GM12878 (cell line): ENCODE data around the gene ZNF710. TPM values are rescaled to one million over a fixed set of nuclear protein-coding genes. Genes with fewer than 3 reads are reported as not detected.
A peak's percentile ranks its signal among the peaks of the same experiment; 100 is the strongest.

Source experiments
- ATAC-seq: fragments of 200-7000 bp; cut with Tn5 transposase; 3 replicates; pipeline ENCODE4 v1.9.1; 2020; ENCODE audit warnings: mild to moderate bottlenecking, moderate library complexity
- BruUV-seq: library from RNA; stranded (reverse); fragments of 400-500 nt; replicated peaks from 2 replicates; lab custom pipeline; 2021; lab: Mats Ljungman, UMichigan
- CTCF ChIA-PET: fragments of 300-600 bp; sonication (Branson Sonifier 250); formaldehyde crosslinking; extraction: SDS; loops from one replicate; lab custom pipeline; 2021; ENCODE audit warnings: inconsistent platforms; lab: Yijun Ruan, JAX
- POLR2A ChIA-PET: fragments of 350-600 bp; formaldehyde crosslinking; extraction: SDS; loops from one replicate; lab custom pipeline; 2021; ENCODE audit warnings: inconsistent platforms; lab: Charles Lee
- RAD21 ChIA-PET: fragments of 300-600 bp; sonication (Branson Sonifier 250); formaldehyde crosslinking; loops from one replicate; lab custom pipeline; 2023; ENCODE audit warnings: antibody characterized with exemption; ENCODE audit not compliant: unreplicated experiment; lab: Charles Lee
- SMC1A ChIA-PET: fragments of 300-600 bp; sonication (Branson Sonifier 250); formaldehyde crosslinking; loops from one replicate; lab custom pipeline; 2023; ENCODE audit not compliant: unreplicated experiment, uncharacterized antibody; lab: Charles Lee
- DNase-seq: peaks from one replicate; pipeline ENCODE4 v3.0.0-alpha.2; 2011; ENCODE audit warnings: low read depth, low spot score
- FAIRE-seq: peaks from 3 replicates; lab custom pipeline; 2011; peaks lifted over from hg19 to GRCh38; lab: Jason Lieb, UNC
- H2AFZ ChIP-seq: 2 replicates; pipeline ENCODE4 v1.6.0; 2011; ENCODE audit warnings: low read depth, low read length, control low read depth; ENCODE audit not compliant: control insufficient read depth
- H3K27ac ChIP-seq: 2 replicates; pipeline ENCODE4 v1.5.1; 2011; ENCODE audit warnings: control low read depth; ENCODE audit not compliant: control insufficient read depth, insufficient read depth
- H3K27me3 ChIP-seq, 2 experiments: replicated peaks in 1 of 2; 2 replicates each; pipeline versions ENCODE4 v1.6.0 to v1.6.1; 2011; ENCODE audit warnings: low read length in 1 of 2; ENCODE audit not compliant: control insufficient read depth in 2 of 2, insufficient read depth in 2 of 2
- H3K36me3 ChIP-seq, 2 experiments: 2 replicates each; pipeline ENCODE4 v1.5.1; 2011; ENCODE audit warnings: low read length in 1 of 2; ENCODE audit not compliant: control insufficient read depth in 2 of 2, insufficient read depth in 2 of 2
- H3K4me1 ChIP-seq: 2 replicates; pipeline ENCODE4 v1.6.1; 2011; ENCODE audit warnings: mild to moderate bottlenecking, low read length, moderate library complexity, mixed read lengths; ENCODE audit not compliant: control insufficient read depth, insufficient read depth
- H3K4me2 ChIP-seq: 2 replicates; pipeline ENCODE4 v1.6.0; 2011; ENCODE audit warnings: control low read depth; ENCODE audit not compliant: control insufficient read depth, insufficient read depth
- H3K4me3 ChIP-seq: fragments of 200-600 bp; sonication (generic); 2 replicates; pipeline ENCODE4 v1.5.1; 2016
- H3K79me2 ChIP-seq: 2 replicates; pipeline ENCODE4 v1.6.0; 2011; ENCODE audit warnings: low read length; ENCODE audit not compliant: control insufficient read depth, insufficient read depth
- H3K9ac ChIP-seq: 2 replicates; pipeline ENCODE4 v1.8.0; 2011; ENCODE audit warnings: low read length, control low read depth, mixed read lengths; ENCODE audit not compliant: control insufficient read depth, insufficient read depth
- H3K9me3 ChIP-seq: replicated peaks from 3 replicates; pipeline ENCODE4 v1.5.1; 2011; ENCODE audit warnings: mild to moderate bottlenecking, low read length; ENCODE audit not compliant: control insufficient read depth, insufficient read depth
- H4K20me1 ChIP-seq: 2 replicates; pipeline ENCODE4 v1.6.0; 2011; ENCODE audit not compliant: control insufficient read depth, insufficient read depth
- FOXM1 ChIP-seq: IDR thresholded peaks from 2 replicates; pipeline ENCODE4 v1.6.1; 2012; ENCODE audit warnings: low read depth, mild to moderate bottlenecking, inconsistent platforms, low read length, moderate library complexity
- STAT1 ChIP-seq: fragments of 450-650 bp; conservative IDR thresholded peaks from 2 replicates; pipeline ENCODE4 v1.6.1; 2014; ENCODE audit warnings: antibody characterized with exemption, mild to moderate bottlenecking
- STAT3 ChIP-seq: IDR thresholded peaks from 2 replicates; pipeline ENCODE4 v1.6.1; 2011; ENCODE audit warnings: low read depth, low read length, improper control_type of control experiment
- TAF1 ChIP-seq: IDR thresholded peaks from 2 replicates; pipeline ENCODE4 v1.6.1; 2011; ENCODE audit warnings: mild to moderate bottlenecking, low read depth, low read length, borderline replicate concordance
- ZSCAN29 ChIP-seq: fragments of 450-650 bp; IDR thresholded peaks from 2 replicates; pipeline ENCODE4 v1.6.1; 2017; ENCODE audit warnings: mild to moderate bottlenecking, moderate library complexity
- WGBS: methylation state at CpG from one replicate; pipeline ENCODE4 v1.1.6; 2016; ENCODE audit warnings: low lambda C conversion rate; ENCODE audit not compliant: insufficient replicate concordance, insufficient coverage; ENCODE audit errors: missing lambda C conversion rate; 5-methylcytosine and 5-hydroxymethylcytosine counted together
- in situ Hi-C: fragments of 300-500 bp; cut with MboI; formaldehyde crosslinking; loops from 9 replicates; pipeline ENCODE4 v1.14.3; 2018; ENCODE audit warnings: mixed read lengths
- intact Hi-C: fragments of 100-400 bp; cut with micrococcal nuclease; formaldehyde crosslinking; loops from one replicate; pipeline ENCODE4 v1.14.2; 2022; ENCODE audit not compliant: unreplicated experiment
- polyA plus RNA-seq, 11 experiments: library from polyadenylated mRNA; depleted of rRNA in 4 of 11; unstranded in 6 of 11; stranded (reverse) in 5 of 11; fragments of >200 nt; fragmentation: Nextera tagmentation in 4 of 11; fragmentation: Illumina TruSeq in 1 of 11; extraction: Ambion mirVana in 4 of 11; extraction: Trizol in 1 of 11; gene quantifications; 1 replicate in 1 of 11; 2 replicates in 10 of 11; pipeline versions ENCODE4 v1.2.1 to v1.2.3, GENCODE V29; 2011 to 2016; ENCODE audit warnings: inconsistent platforms in 2 of 11, missing spikeins in 2 of 11, low read depth in 1 of 11
- total RNA-seq, 4 experiments: library from RNA; depleted of rRNA in 3 of 4; stranded (reverse); fragments of >200 nt in 3 of 4; fragmentation: Illumina TruSeq in 1 of 4; extraction: Trizol in 1 of 4; gene quantifications; 2 replicates each; pipeline versions ENCODE4 v1.2.1 to v1.2.3, GENCODE V29; 2013 to 2021

Gene ZNF710
- total and polyA plus RNA-seq, 10 of the 15 experiments (the other 5 are each of a cell fraction or from before 2014, with no cell fraction given): 1.4 to 43.5 (median 9.8) TPM

DNA sequence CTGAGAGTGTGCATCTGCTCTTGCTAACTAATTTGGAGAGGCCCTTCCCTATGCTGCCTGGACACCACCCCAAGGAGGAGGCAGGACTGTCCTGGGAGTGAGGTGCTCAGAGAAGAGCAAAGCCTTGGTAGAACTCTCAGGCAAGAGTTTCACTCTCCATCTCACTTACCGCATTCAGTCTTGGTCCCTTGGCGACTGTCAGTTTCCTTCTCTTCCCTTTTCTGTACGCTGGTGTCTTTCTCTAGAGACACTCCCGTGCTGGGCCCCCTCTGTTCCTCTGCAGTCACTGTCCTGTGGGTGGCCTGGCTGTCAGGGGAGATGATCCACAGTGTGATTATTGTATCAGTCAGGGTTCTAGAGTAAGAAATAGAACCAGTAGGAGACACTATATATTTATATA is 57.2 kb downstream of the ZNF710 start (continued):
- TF ChIP-seq ZSCAN29 (no peak), TAF1 (no peak), FOXM1 (no peak), STAT3 (no peak), STAT1 (no peak)
- TF ChIP-seq, all 136 proteins: peak for 11

DNA sequence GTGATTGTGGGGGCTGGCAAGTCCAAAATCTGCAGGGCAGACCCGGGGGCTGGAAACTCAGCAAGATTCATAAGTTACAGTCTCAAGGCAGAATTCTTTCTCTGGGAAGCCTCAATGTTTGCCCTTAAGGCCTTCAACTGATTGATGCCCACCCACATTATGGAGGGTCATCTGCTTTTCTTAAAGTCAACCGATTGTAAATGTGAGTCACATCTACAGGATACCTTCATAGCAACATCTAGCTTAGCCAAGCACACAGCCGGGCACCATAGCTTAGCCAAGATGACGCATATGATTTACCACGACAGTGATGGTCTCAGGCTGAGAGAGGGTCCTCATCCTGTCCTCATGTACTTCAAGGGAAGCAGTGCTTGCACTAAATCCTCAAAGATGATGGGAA is 57.7 kb downstream of the ZNF710 start:
- POLR2A ChIA-PET: interaction anchor here (0.5 to 2.3 kb wide), 8 partner anchors 23 to 137 kb away, joined by 3 to 11 read pairs (median 6); no protein-coding TSS in a partner anchor
- H3K27me3 ChIP-seq: no peaks in the 10 kb centered on the region
- H3K79me2 ChIP-seq: peaks cover 39% of the 10 kb centered on the region
- 8% methylated on average over 5 of the region's 5 CpGs for WGBS
- FAIRE-seq: no peak
- no peak for TF ChIP-seq STAT1
- TF ChIP-seq, all 136 proteins: peak for 0
- peak overlapping the region; percentile 45 for H3K9ac ChIP-seq
- RAD21 ChIA-PET: interaction anchor here (1.1 to 2.8 kb wide), 4 partner anchors 27 to 161 kb away, joined by 3 to 14 read pairs (median 4); no protein-coding TSS in a partner anchor
- H4K20me1 ChIP-seq: no peaks in the 10 kb centered on the region
- H3K4me2 ChIP-seq: peak overlapping the region; percentile 71
- SMC1A ChIA-PET: interaction anchor here (0.6 to 3.4 kb wide), 6 partner anchors 11 to 797 kb away, joined by 3 to 22 read pairs (median 6); no protein-coding TSS in a partner anchor
- H3K36me3 ChIP-seq: peaks cover 1 to 4% of the 10 kb centered on the region in 2 experiments
- no peaks in the 10 kb centered on the region for H3K9me3 ChIP-seq
- peaks cover 60% of the 10 kb centered on the region for H3K4me1 ChIP-seq
- no TSS peak for BruUV-seq
- peak; percentile 0; the same call in 1 of the 3 replicates for ATAC-seq
- peak overlapping the region; percentile 33; the same call in 1 of the 2 replicates for H3K4me3 ChIP-seq
- no peak for DNase-seq
- intact Hi-C loops: loop anchor here (1.0 kb wide), 1 partner anchor 20 kb away; no protein-coding TSS in a partner anchor
- peak overlapping the region; percentile 91 for H3K27ac ChIP-seq
- CTCF ChIA-PET: interaction anchor here (1.1 kb wide), 1 partner anchor 13 kb away, joined by 3 read pairs; no protein-coding TSS in a partner anchor
- H2AFZ ChIP-seq: no peak overlapping the region
- in situ Hi-C loops: no loop called here
